K562 (cell line): ENCODE measurements around the gene TRPM4. TPM values are rescaled to one million over a fixed set of nuclear protein-coding genes. Genes with fewer than 3 reads are reported as not detected.

Experiments
- ATAC-seq: fragments of 200-7000 bp; cut with Tn5 transposase; 3 replicates; pipeline ENCODE4 v1.9.1; 2020; ENCODE audit warnings: moderate library complexity
- BruUV-seq: library from RNA; stranded (reverse); fragments of 400-500 nt; replicated peaks from 2 replicates; lab custom pipeline; 2021; lab: Mats Ljungman, UMichigan
- CTCF ChIA-PET: fragments of 300-600 bp; formaldehyde crosslinking; extraction: SDS; loops from one replicate; lab custom pipeline; 2021; ENCODE audit warnings: low intra/inter-chr PET ratio; lab: Yijun Ruan, JAX
- POLR2A ChIA-PET: fragments of 300-600, 350-650 bp; sonication (Branson Sonifier 250); formaldehyde crosslinking; extraction: SDS; loops from one replicate; lab custom pipeline; 2021; ENCODE audit warnings: antibody characterized with exemption, inconsistent platforms; lab: Yijun Ruan, JAX
- DNase-seq, 4 experiments: peaks; one replicate each; pipeline versions ENCODE4 v3.0.0 to v3.0.0-alpha.2; 2011 to 2018; ENCODE audit warnings: low spot score in 3 of 4, mixed read lengths in 3 of 4; ENCODE audit errors: extremely low read depth in 1 of 4
- FAIRE-seq: peaks from 2 replicates; lab custom pipeline; 2011; peaks lifted over from hg19 to GRCh38; lab: Jason Lieb, UNC
- H2AFZ ChIP-seq: 2 replicates; pipeline ENCODE4 v1.6.0; 2011; ENCODE audit warnings: low read depth, low read length, control low read depth, inconsistent platforms
- H3K27ac ChIP-seq: fragments of 200-600 bp; 3 replicates; pipeline ENCODE4 v1.8.0; 2011; ENCODE audit warnings: low read depth, mild to moderate bottlenecking, control low read depth, inconsistent platforms, low read length, moderate library complexity, mixed read lengths; ENCODE audit errors: extremely low read depth
- H3K27me3 ChIP-seq, 2 experiments: fragments of 300-600 bp in 1 of 2; 2 replicates in 1 of 2; 3 replicates in 1 of 2; pipeline versions ENCODE4 v1.6.0 to v1.8.0; 2011; ENCODE audit warnings: inconsistent platforms in 2 of 2, low read length in 2 of 2, mild to moderate bottlenecking in 1 of 2, mixed read lengths in 1 of 2, moderate library complexity in 1 of 2; ENCODE audit not compliant: control insufficient read depth in 2 of 2, insufficient read depth in 2 of 2
- H3K36me3 ChIP-seq: fragments of 300-600 bp; 3 replicates; pipeline ENCODE4 v1.8.0; 2011; ENCODE audit warnings: mild to moderate bottlenecking, low read length, inconsistent platforms; ENCODE audit not compliant: control insufficient read depth, insufficient read depth
- H3K4me1 ChIP-seq, 2 experiments: fragments of 200-600 bp in 1 of 2; replicated peaks in 1 of 2; 2 replicates in 1 of 2; 3 replicates in 1 of 2; pipeline versions ENCODE4 v1.5.1 to v1.8.0; 2011; ENCODE audit warnings: inconsistent platforms in 2 of 2, low read length in 2 of 2, mild to moderate bottlenecking in 1 of 2, mixed read lengths in 1 of 2, moderate library complexity in 1 of 2; ENCODE audit not compliant: control insufficient read depth in 2 of 2, insufficient read depth in 2 of 2
- H3K4me2 ChIP-seq: 2 replicates; pipeline ENCODE4 v1.6.1; 2011; ENCODE audit warnings: low read length, control low read depth, inconsistent platforms, mixed read lengths; ENCODE audit not compliant: insufficient read depth
- H3K4me3 ChIP-seq: fragments of 200-600 bp; sonication (generic), shearing (Covaris generic); 2 replicates; pipeline ENCODE4 v1.5.1; 2016; ENCODE audit warnings: control low read depth, inconsistent platforms
- H3K79me2 ChIP-seq: fragments of 200-600 bp; 3 replicates; pipeline ENCODE4 v1.8.0; 2011; ENCODE audit warnings: low read length, inconsistent platforms; ENCODE audit not compliant: control insufficient read depth, insufficient read depth
- H3K9ac ChIP-seq, 2 experiments: 2 replicates each; pipeline versions ENCODE4 v1.6.0 to v1.6.1; 2011; ENCODE audit warnings: low read depth in 2 of 2, low read length in 2 of 2, control low read depth in 1 of 2, inconsistent platforms in 1 of 2, mild to moderate bottlenecking in 1 of 2, mixed read lengths in 1 of 2; ENCODE audit not compliant: insufficient read depth in 1 of 2
- H3K9me1 ChIP-seq: one replicate; pipeline ENCODE4 v1.6.0; 2011; ENCODE audit warnings: inconsistent platforms, mild to moderate bottlenecking, low read length, moderate library complexity; ENCODE audit not compliant: control insufficient read depth, insufficient read depth
- H3K9me3 ChIP-seq: replicated peaks from 2 replicates; pipeline ENCODE4 v1.5.1; 2011; ENCODE audit warnings: low read depth, low read length, inconsistent platforms; ENCODE audit not compliant: control insufficient read depth, insufficient read depth
- H4K20me1 ChIP-seq: replicated peaks from 2 replicates; pipeline ENCODE4 v1.6.1; 2011; ENCODE audit warnings: low read length, inconsistent platforms, mixed read lengths; ENCODE audit not compliant: control insufficient read depth, insufficient read depth
- ARID4B ChIP-seq: sonication (generic); formaldehyde crosslinking; IDR thresholded peaks from 2 replicates; pipeline ENCODE4 v1.8.0; 2022; ENCODE audit warnings: mild to moderate bottlenecking, missing genetic modification reagents
- POLR2G ChIP-seq: fragments of 200-400 bp; formaldehyde crosslinking; IDR thresholded peaks from 2 replicates; pipeline ENCODE4 v1.6.1; 2017; ENCODE audit warnings: low read depth, mild to moderate bottlenecking, antibody characterized with exemption, low read length, moderate library complexity
- SETDB1 ChIP-seq: IDR thresholded peaks from one replicate; pipeline ENCODE4 v1.6.1; 2012; ENCODE audit warnings: low read length, control low read depth, inconsistent platforms
- STAT5A ChIP-seq: IDR thresholded peaks from 2 replicates; pipeline ENCODE4 v1.6.1; 2012; ENCODE audit warnings: low read length, inconsistent platforms, borderline replicate concordance
- ZBTB33 ChIP-seq: sonication (generic); formaldehyde crosslinking; IDR thresholded peaks from 2 replicates; pipeline ENCODE4 v1.8.1; 2023; ENCODE audit warnings: mild to moderate bottlenecking, missing genetic modification reagents
- ZNF507 ChIP-seq: conservative IDR thresholded peaks from 2 replicates; pipeline ENCODE4 v1.6.1; 2017; ENCODE audit warnings: missing genetic modification characterization, missing compliant biosample characterization
- WGBS: fragments of 100-300 bp; shearing (Covaris generic); methylation state at CpG from one replicate; pipeline ENCODE4 v1.1.6; 2016; ENCODE audit warnings: low coverage, mixed read lengths; ENCODE audit not compliant: insufficient coverage; ENCODE audit errors: missing lambda C conversion rate; 5-methylcytosine and 5-hydroxymethylcytosine counted together
- in situ Hi-C: fragments of 300-500 bp; cut with MboI; formaldehyde crosslinking; loops from 4 replicates; pipeline ENCODE4 v1.15.0; 2018; ENCODE audit warnings: inconsistent platforms, mixed read lengths
- intact Hi-C: fragments of 100-400 bp; cut with micrococcal nuclease; formaldehyde crosslinking; loops from 2 replicates; pipeline ENCODE4 v1.14.2; 2022
- polyA plus RNA-seq, 8 experiments: library from polyadenylated mRNA; depleted of rRNA in 4 of 8; stranded (reverse) in 5 of 8; unstranded in 3 of 8; fragments of >200 nt; fragmentation: Nextera tagmentation in 2 of 8; fragmentation: Illumina TruSeq in 1 of 8; extraction: Ambion mirVana in 2 of 8; extraction: Trizol in 1 of 8; gene quantifications; 2 replicates each; pipeline versions ENCODE4 v1.2.1 to v1.2.3, GENCODE V29; 2011 to 2014; ENCODE audit warnings: inconsistent platforms in 1 of 8, missing spikeins in 1 of 8
- total RNA-seq, 7 experiments: library from RNA; depleted of rRNA in 6 of 7; stranded (reverse); fragments of >200 nt in 6 of 7; fragmentation: Illumina TruSeq in 2 of 7; extraction: Trizol in 2 of 7; gene quantifications; 2 replicates each; pipeline versions ENCODE4 v1.2.1 to v1.2.3, GENCODE V29; 2011 to 2021; ENCODE audit warnings: low replicate concordance in 1 of 7

TRPM4 gene
- total and polyA plus RNA-seq, 9 of the 15 experiments (the other 6 are each of a cell fraction or from before 2014, with no cell fraction given) = 6.5 to 45.4 (median 15.2) TPM

GRCh38 chr19:49182848-49183375 is 25.3 kb downstream of the TRPM4 start:
- no peaks in the 10 kb centered on the region for H3K9me1 ChIP-seq
- H3K4me1 ChIP-seq = no peaks in the 10 kb centered on the region; a peak in 1 of 5 replicates
- no peak overlapping the region for H3K27ac ChIP-seq
- DNase-seq (peak in 3 of 4 experiments; percentile 11 to 17 (median 12)), ATAC-seq (peak; percentile 59; the same call in 2 of the 3 replicates), FAIRE-seq (no peak)
- no peak overlapping the region for H3K4me2 ChIP-seq
- ChIA-PET CTCF (no interaction called here), POLR2A (interaction anchor here (1.1 kb wide), 1 partner anchor 9 kb away, joined by 3 read pairs; no protein-coding TSS in a partner anchor)
- intact Hi-C loops = no loop called here
- peaks cover 4% of the 10 kb centered on the region for H3K9me3 ChIP-seq
- no peak overlapping the region for H3K4me3 ChIP-seq
- TF ChIP-seq SETDB1 (no peak), STAT5A (no peak), ZBTB33 (peak; percentile 15; the same call in 1 of the 2 replicates), ZNF507 (no peak), POLR2G (peak; percentile 34; the same call in 1 of the 2 replicates), ARID4B (CRISPR knock-in tag) (no peak)
- no peaks in the 10 kb centered on the region for H3K27me3 ChIP-seq
- H2AFZ ChIP-seq = no peak overlapping the region
- in situ Hi-C loops = no loop called here
- BruUV-seq = no TSS peak
- H3K36me3 ChIP-seq = peaks cover 31% of the 10 kb centered on the region; the same call in 2 of the 3 replicates
- H3K79me2 ChIP-seq = no peaks in the 10 kb centered on the region
- H3K9ac ChIP-seq = no peak overlapping the region
- H4K20me1 ChIP-seq = no peaks in the 10 kb centered on the region
- WGBS = 83% methylated on average over 19 of the region's 26 CpGs
